Calu3 (cell line): ENCODE data around the gene BID. TPM values are rescaled to one million over a fixed set of nuclear protein-coding genes. Genes with fewer than 3 reads are reported as not detected.

Experiments used
- BruUV-seq: library from RNA; stranded (reverse); fragments of 400-500 nt; replicated peaks from 2 replicates; lab custom pipeline; 2021; lab: Mats Ljungman, UMichigan
- CTCF ChIA-PET: fragments of 300-600 bp; sonication (Branson Sonifier 250); formaldehyde crosslinking; loops from one replicate; lab custom pipeline; 2022; ENCODE audit warnings: antibody characterized with exemption; lab: Charles Lee
- DNase-seq: peaks from one replicate; pipeline ENCODE4 v3.0.0; 2022
- H3K27ac Mint-ChIP-seq: one replicate; pipeline ENCODE4 v1.8.0; 2022; ENCODE audit warnings: mixed read lengths; ENCODE audit not compliant: unreplicated experiment
- H3K27me3 Mint-ChIP-seq: one replicate; pipeline ENCODE4 v1.8.0; 2022; ENCODE audit warnings: mixed read lengths; ENCODE audit not compliant: unreplicated experiment
- H3K36me3 Mint-ChIP-seq: one replicate; pipeline ENCODE4 v1.8.0; 2022; ENCODE audit warnings: mild to moderate bottlenecking, moderate library complexity, mixed read lengths; ENCODE audit not compliant: insufficient read depth, unreplicated experiment
- H3K4me1 Mint-ChIP-seq: one replicate; pipeline ENCODE4 v1.8.0; 2022; ENCODE audit warnings: mild to moderate bottlenecking, low read depth, mixed read lengths; ENCODE audit not compliant: unreplicated experiment
- H3K4me3 Mint-ChIP-seq: one replicate; pipeline ENCODE4 v1.8.0; 2022; ENCODE audit warnings: mild to moderate bottlenecking, low read depth, moderate library complexity, mixed read lengths; ENCODE audit not compliant: unreplicated experiment
- H3K9me3 Mint-ChIP-seq: one replicate; pipeline ENCODE4 v1.8.0; 2022; ENCODE audit warnings: low read depth, mixed read lengths; ENCODE audit not compliant: unreplicated experiment
- CTCF ChIP-seq: fragments of 200-600 bp; IDR thresholded peaks from one replicate; pipeline ENCODE4 v1.8.0; 2022; ENCODE audit warnings: antibody characterized with exemption; ENCODE audit not compliant: unreplicated experiment
- intact Hi-C: fragments of 100-400 bp; cut with micrococcal nuclease; formaldehyde crosslinking; loops from one replicate; pipeline ENCODE4 v1.10.0; 2022; ENCODE audit not compliant: unreplicated experiment
- microRNA-seq: library from miRNA; unstranded; fragments of <30 nt; microRNA quantifications from one replicate; pipeline ENCODE4 v1.2.0, GENCODE V29; 2022
- total RNA-seq: library from RNA; stranded (reverse); gene quantifications from 2 replicates; pipeline ENCODE4 v1.2.3, GENCODE V29; 2022

Gene BID
- total RNA-seq, 1 experiment from 2014 or later: 99.3 TPM

DNA sequence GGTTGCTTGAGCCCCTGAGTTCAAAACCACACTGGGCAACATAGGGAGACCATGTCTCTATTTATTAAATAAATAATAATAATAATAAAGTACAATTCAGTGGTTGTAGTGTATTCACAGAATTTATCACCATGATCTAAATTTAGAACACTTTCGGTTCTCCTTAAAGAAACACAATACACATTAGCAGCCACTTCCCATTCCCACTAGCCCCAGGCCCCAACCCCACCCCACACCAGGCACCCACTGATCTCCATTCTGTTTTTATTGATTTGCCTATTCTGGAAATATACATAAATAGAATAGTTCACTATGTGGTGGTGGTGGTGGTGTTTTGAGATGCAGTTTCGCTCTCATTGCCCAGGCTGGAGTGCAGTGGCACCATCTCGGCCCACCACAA, 90.0 kb downstream of the BID start:
- no peak for TF ChIP-seq CTCF
- Mint-ChIP-seq H3K9me3 (no peaks in the 10 kb centered on the region), H3K27ac (no peak overlapping the region), H3K4me3 (no peak overlapping the region), H3K4me1 (no peaks in the 10 kb centered on the region), H3K36me3 (peaks cover 5% of the 10 kb centered on the region), H3K27me3 (no peaks in the 10 kb centered on the region)
- no peak for DNase-seq
- CTCF ChIA-PET: no interaction called here
- no TSS peak for BruUV-seq
- intact Hi-C loops: no loop called here

Small RNA genes within 50 kb of the gene (microRNA-seq; reads per million reads assigned to microRNA genes)
- gene MIR3198-1: not detected

Other genes starting within 250 kb of the BID start
- gene SLC25A18, start 211.0 kb downstream of the BID start, total RNA-seq: 0.28 and 0.95 TPM in 2 replicates
- 105 and 116 TPM in 2 replicates for gene ATP6V1E1, start 145.7 kb downstream of the BID start, total RNA-seq
- 47.1 and 49.3 TPM in 2 replicates for gene BCL2L13, start 135.7 kb downstream of the BID start, total RNA-seq